ENCODE results near the gene SSTR3. TPM values are rescaled to one million over a fixed set of nuclear protein-coding genes. Genes with fewer than 3 reads are reported as not detected.
"Not testable (repeated sequence)": the region's sequence is repeated elsewhere in the genome, so short reads cannot be mapped to it uniquely, and the experiment has no call there.

Gene SSTR3
- total RNA-seq, 1 donor from 2014 or later: not detected

- DNase-seq (ENCODE audit: low spot score): no peak
Observed at GRCh38 chr22:37182101-37182948, 30.0 kb downstream of the SSTR3 start.

- no peak for DNase-seq (ENCODE audit: low spot score)
Observed at GRCh38 chr22:37181681-37182080, 30.6 kb downstream of the SSTR3 start.

DNA sequence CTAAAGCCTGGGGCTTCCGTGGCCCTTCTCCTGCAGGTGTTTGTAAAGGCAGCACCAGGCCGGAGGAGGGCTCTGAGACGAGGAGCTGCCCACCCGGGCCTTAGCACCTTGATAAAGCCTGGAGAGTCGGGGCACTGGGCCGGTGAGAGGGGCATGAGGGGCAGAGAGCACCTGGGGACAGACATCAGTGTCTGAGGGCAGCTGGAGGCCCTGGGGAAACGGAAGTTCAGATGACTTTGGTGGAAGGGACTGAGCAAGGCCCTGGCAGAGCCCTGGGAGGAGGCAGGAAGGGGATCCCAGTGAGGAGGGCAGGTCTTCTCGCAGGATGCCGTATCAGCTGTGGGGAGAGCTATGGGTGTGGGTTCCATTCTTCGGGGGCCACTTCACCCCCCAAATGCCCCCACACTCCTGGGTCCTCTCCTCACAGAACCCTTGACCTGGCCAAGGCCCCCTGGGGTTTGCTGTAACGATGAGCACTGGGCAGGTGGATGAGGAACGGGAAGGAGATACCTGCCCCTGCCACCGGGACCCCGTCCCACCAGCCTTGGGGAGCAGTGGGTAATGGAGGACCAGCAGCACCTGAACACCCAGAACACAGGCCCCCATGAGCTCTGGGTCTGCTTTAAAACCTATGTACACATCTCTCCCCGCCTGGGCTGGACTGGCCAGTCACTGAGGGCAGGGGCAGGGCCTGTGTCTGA is 31.6 kb downstream of the SSTR3 start:
- no peak for DNase-seq (ENCODE audit: low spot score)

DNA sequence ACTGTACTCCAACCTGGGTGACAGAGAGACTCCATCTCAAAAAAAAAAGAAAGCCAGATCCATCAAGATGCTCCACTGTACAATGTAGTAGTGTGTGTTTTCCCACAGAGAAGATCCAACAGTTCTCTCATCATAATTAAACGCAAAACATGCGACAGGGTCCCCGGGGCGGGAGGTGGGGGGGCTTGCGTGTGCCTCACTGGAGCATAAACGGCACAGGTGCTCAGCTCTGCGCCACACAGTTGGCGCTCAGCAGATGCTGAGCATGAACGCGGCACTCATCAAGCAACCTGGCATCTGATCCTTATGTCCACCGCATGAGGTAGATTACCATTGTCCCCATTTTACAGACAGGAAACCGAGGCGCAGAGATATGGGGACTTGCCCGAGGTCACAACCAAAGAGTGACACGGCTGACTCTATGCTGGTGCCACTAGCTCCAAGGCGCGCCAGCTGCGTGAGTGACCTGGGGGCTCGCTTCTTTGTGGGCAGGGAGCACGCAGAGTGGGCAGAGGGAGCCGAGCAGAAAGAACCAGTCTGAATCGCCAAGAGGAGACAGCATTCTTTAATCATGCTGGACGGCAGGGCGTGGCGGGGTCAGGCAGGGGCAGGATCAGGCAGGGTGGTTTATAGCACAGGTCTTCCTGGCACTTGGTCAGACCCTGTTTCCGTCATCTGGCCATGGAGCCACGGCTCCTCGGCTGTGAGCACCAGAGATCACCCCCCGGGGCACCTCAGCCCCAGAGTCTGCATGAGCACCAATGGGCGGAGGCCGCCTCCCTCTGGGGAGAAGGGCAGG is 32.5 kb downstream of the SSTR3 start:
- DNase-seq (ENCODE audit: low spot score): no peak

DNA sequence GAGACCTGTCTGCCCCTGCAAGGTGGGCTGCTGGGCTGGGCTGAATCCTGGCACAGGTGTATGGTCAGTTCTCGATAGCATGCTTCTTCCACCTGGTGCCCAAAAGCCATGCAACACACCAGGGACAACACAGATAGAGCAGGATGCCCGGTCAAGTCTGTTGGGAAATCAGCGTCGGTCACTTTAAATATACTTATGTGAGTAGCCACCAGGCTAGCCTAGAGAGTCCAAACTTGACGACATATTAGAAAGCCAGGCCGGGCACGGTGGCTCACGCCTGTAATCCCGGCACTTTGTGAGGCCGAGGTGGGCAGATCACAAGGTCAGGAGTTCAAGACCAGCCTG is 33.2 kb downstream of the SSTR3 start:
- no peak for DNase-seq (ENCODE audit: low spot score)

DNA sequence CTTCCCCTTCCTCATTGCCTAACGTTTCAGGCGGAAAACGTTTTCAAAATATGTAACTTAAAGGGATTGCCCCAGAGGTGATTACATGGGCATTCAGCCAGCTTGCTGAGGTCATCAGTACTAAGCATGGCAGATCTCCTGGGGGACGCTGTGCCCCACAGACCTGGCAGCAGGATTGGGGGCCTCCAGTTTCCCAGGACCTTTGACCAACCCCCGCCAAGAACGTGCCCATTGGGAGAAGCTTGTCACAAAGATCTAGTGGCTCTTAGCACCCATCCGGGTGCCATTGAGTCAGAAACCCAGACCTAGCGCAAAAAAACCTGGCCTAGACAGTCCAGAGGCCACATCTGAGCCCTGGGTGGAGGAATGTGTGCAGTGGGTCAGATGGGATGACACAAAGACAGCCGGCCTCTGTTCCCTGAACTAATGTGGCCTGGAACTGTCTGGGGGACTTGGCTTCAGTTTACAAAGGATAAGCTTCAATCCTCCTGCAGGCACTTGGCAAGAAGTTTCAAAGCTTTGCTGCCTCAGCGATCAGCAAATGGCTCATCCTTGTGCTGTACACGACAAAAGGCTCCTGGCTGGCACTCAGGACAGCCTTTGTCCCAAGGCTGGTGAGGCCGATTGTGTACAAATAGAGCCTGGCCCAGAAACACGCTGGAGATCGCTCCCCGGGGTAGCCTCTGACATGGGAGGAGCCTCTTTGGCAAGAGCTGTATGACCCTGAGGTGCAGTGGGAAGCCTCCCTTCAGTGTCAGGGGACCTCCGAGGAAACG is 33.7 kb downstream of the SSTR3 start:
- DNase-seq (ENCODE audit: low spot score): no peak

- DNase-seq (ENCODE audit: low spot score): no peak
Observed at GRCh38 chr22:37177755-37178154, 34.5 kb downstream of the SSTR3 start.

GRCh38 chr22:37177221-37177620 is 35.1 kb downstream of the SSTR3 start:
- no peak for DNase-seq (ENCODE audit: low spot score)

- no peak for DNase-seq (ENCODE audit: low spot score)
Observed at GRCh38 chr22:37176464-37177061, 35.7 kb downstream of the SSTR3 start.

- DNase-seq (ENCODE audit: low spot score): no peak
Observed at GRCh38 chr22:37175414-37176281, 36.6 kb downstream of the SSTR3 start.

DNA sequence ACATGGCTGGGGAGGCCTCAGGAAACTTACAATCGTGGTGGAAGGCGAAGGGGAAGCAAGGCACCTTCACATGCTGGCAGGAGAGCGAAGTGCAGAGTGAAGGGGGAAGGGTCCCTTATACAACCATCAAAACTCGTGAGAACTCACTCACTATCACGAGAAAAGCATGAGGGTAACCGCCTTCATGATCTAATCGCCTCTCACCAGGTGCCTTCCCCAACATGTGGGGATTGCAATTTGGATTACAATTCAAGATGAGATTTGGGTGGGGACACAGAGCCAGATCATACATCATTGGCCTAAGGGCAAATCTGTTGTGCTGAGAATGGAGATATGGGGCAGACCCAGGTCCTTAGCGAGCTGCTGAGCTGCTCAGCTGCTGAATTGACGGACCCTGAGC is 37.3 kb downstream of the SSTR3 start:
- DNase-seq (ENCODE audit: low spot score): no peak

DNA sequence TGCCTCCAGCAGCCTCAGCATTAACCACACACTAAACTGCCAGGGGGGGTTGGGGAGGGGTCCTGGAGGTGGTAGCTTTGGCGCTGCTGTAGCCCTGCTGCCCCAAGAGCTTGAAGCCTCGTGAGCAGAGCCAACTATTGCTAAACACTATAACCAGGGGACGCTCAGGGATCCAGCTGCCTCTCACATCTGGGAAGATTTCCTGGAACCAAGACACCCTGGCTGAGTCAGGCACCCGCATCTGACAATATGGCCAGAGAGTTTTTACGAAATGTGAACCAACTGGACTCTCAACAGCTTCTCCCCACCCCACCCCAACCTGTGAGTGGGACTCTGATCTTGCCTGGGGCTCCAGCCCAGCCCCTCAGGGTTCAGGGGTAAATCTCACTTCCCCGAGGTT is 38.6 kb downstream of the SSTR3 start:
- no peak for DNase-seq (ENCODE audit: low spot score)

GRCh38 chr22:37172266-37173245 is 39.7 kb downstream of the SSTR3 start:
- DNase-seq (ENCODE audit: low spot score): no peak

DNA sequence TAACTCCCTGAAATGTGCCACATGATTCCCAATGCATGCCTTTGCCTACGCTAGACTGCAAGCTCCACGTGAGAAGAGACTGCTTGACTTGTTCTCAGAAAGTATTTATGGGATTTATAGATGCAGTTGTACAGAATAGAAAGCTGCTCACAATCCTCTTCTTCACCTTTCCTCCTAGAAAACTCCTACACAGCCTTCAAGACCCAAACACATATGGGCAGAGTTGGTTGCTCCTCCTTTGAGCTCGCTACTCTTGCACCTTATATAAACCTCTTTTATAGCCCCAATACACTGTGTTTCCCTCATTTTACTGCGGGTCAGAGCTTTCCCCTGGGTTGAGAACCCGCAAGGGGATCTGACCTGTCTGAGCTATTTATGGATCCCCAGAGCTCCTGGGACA is 40.6 kb downstream of the SSTR3 start:
- no peak for DNase-seq (ENCODE audit: low spot score)

DNA sequence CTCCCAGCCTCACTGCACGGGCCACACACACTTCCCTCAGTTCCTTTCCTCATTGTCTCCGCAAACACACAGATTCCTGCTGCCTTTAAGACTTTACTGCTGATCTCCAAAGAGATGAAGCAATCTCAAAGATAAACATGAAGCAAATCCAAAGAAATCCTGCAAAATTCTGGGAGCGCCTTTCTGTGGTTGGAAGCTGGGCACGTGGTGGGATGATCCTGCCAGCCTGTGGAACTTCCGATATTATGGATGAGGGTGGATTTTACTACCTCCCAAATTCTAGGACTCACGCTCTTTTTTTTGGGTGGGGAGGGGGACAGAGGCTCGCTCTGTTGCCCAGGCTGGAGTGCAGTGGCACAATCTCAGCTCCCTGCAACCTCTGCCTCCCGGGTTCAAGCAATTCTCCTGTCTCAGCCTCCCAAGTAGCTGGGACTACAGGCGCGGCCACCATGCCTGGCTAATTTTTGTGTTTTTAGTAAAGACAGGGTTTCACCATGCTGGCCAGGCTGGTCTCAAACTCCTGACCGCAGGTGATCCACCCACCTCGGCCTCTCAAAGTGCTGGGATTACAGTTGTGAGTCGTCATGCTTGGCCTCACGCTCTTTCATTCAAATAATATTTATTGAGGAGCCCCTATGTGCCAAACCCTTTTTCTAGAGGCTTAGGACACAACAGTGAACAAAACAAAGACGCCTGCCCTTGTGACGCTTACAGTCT is 41.4 kb downstream of the SSTR3 start:
- not testable (repeated sequence) for DNase-seq (ENCODE audit: low spot score)

GRCh38 chr22:37169947-37170688 is 42.2 kb downstream of the SSTR3 start:
- no peak for DNase-seq (ENCODE audit: low spot score)

DNA sequence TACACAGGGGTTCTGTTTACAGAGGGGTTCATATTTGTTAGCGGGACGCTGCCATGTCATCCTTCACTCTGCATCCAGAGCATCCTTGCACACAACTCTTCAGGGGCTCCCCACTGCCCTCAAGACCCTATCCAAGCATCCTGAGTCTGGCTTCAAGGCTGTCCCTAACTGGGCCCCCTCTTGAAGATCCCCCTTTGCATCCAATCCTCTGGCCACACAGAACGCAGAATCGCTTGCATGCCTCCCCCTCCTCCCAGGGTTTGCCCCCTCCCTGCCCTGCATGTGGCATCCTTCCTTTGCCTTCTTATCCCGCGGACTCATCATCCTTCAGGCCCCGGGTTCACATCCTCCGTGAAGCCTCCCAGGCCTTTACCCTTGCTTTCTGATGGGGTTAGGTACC is 42.9 kb downstream of the SSTR3 start:
- DNase-seq (ENCODE audit: low spot score): no peak
